CD14-positive monocyte (primary cell): ENCODE data around the gene ACVRL1. TPM values are rescaled to one million over a fixed set of nuclear protein-coding genes. Genes with fewer than 3 reads are reported as not detected.

Source experiments
- DNase-seq, 3 donors: peaks; one replicate each; pipeline ENCODE4 v3.0.0-alpha.2; 2011 to 2022
- H2AFZ ChIP-seq: 2 replicates; pipeline ENCODE4 v1.6.0; 2012; ENCODE audit warnings: mild to moderate bottlenecking, low read depth, low read length, inconsistent platforms; ENCODE audit not compliant: insufficient read depth, poor library complexity, severe bottlenecking
- H3K27ac ChIP-seq, 2 donors: 1 replicate in 1 of 2; 2 replicates in 1 of 2; pipeline ENCODE4 v1.5.1; 2012 to 2013; ENCODE audit warnings: low read length in 2 of 2, control low read depth in 1 of 2, inconsistent platforms in 1 of 2, low read depth in 1 of 2, mild to moderate bottlenecking in 1 of 2
- H3K27me3 ChIP-seq, 2 donors: one replicate each; pipeline versions ENCODE4 v1.6.0 to v1.6.1; 2011 to 2013; ENCODE audit warnings: low read length in 2 of 2; ENCODE audit not compliant: control insufficient read depth in 2 of 2, insufficient read depth in 2 of 2
- H3K36me3 ChIP-seq, 2 donors: replicated peaks in 1 of 2; 1 replicate in 1 of 2; 2 replicates in 1 of 2; pipeline versions ENCODE4 v1.5.1 to v1.6.1; 2012 to 2013; ENCODE audit warnings: low read length in 2 of 2, control low read depth in 1 of 2, inconsistent platforms in 1 of 2, mild to moderate bottlenecking in 1 of 2; ENCODE audit not compliant: insufficient read depth in 2 of 2, control insufficient read depth in 1 of 2
- H3K4me1 ChIP-seq, 2 donors: 1 replicate in 1 of 2; 2 replicates in 1 of 2; pipeline versions ENCODE4 v1.5.1 to v1.6.1; 2012 to 2013; ENCODE audit warnings: low read length in 2 of 2, control low read depth in 1 of 2, inconsistent platforms in 1 of 2, mild to moderate bottlenecking in 1 of 2, moderate library complexity in 1 of 2; ENCODE audit not compliant: insufficient read depth in 2 of 2, control insufficient read depth in 1 of 2
- H3K4me2 ChIP-seq: replicated peaks from 2 replicates; pipeline ENCODE3; 2012; ENCODE audit warnings: low read length, moderate library complexity, mild to moderate bottlenecking; ENCODE audit not compliant: poor library complexity, severe bottlenecking; ENCODE audit errors: extremely low read depth
- H3K4me3 ChIP-seq, 3 experiments: fragments of 200-600 bp in 1 of 3; sonication (generic) in 1 of 3; replicated peaks in 1 of 3; 1 replicate in 2 of 3; 2 replicates in 1 of 3; pipeline ENCODE4 v1.5.1; 2011 to 2013; ENCODE audit warnings: low read length in 3 of 3, mild to moderate bottlenecking in 3 of 3, control low read depth in 2 of 3, low read depth in 2 of 3, inconsistent platforms in 1 of 3, moderate library complexity in 1 of 3
- H3K79me2 ChIP-seq: 2 replicates; pipeline ENCODE4 v1.6.0; 2012; ENCODE audit warnings: mild to moderate bottlenecking, control low read depth, inconsistent platforms, low read length, moderate library complexity; ENCODE audit not compliant: insufficient read depth
- H3K9ac ChIP-seq: 2 replicates; pipeline ENCODE4 v1.6.0; 2017; ENCODE audit warnings: low read length, mild to moderate bottlenecking; ENCODE audit not compliant: insufficient read depth, poor library complexity, severe bottlenecking
- H3K9me3 ChIP-seq, 2 donors: replicated peaks in 1 of 2; 1 replicate in 1 of 2; 2 replicates in 1 of 2; pipeline versions ENCODE4 v1.5.1 to v1.6.1; 2012 to 2013; ENCODE audit warnings: low read length in 2 of 2, control low read depth in 1 of 2; ENCODE audit not compliant: control insufficient read depth in 1 of 2, insufficient read depth in 1 of 2
- H4K20me1 ChIP-seq: 2 replicates; pipeline ENCODE4 v1.6.0; 2012; ENCODE audit warnings: mild to moderate bottlenecking, low read length, control low read depth, moderate library complexity; ENCODE audit not compliant: insufficient read depth
- H3K27ac Mint-ChIP-seq, 7 donors: one replicate each; pipeline ENCODE4 v1.8.0; 2020; ENCODE audit warnings: mild to moderate bottlenecking in 7 of 7, mixed read lengths in 7 of 7, moderate library complexity in 6 of 7, inconsistent platforms in 2 of 7
- H3K27me3 Mint-ChIP-seq, 3 donors: one replicate each; pipeline ENCODE4 v1.8.0; 2021 to 2022; ENCODE audit warnings: low read depth in 3 of 3, mild to moderate bottlenecking in 3 of 3, mixed read lengths in 3 of 3, moderate library complexity in 3 of 3, inconsistent platforms in 1 of 3
- H3K36me3 Mint-ChIP-seq, 2 donors: one replicate each; pipeline ENCODE4 v1.8.0; 2020; ENCODE audit warnings: mixed read lengths in 2 of 2, inconsistent platforms in 1 of 2, mild to moderate bottlenecking in 1 of 2
- H3K4me1 Mint-ChIP-seq: one replicate; pipeline ENCODE4 v1.8.0; 2020; ENCODE audit warnings: mild to moderate bottlenecking, mixed read lengths
- H3K4me3 Mint-ChIP-seq, 2 donors: one replicate each; pipeline ENCODE4 v1.8.0; 2020; ENCODE audit warnings: mild to moderate bottlenecking in 2 of 2, mixed read lengths in 2 of 2, moderate library complexity in 1 of 2
- H3K9me3 Mint-ChIP-seq, 7 donors: one replicate each; pipeline ENCODE4 v1.8.0; 2020 to 2022; ENCODE audit warnings: mixed read lengths in 7 of 7, mild to moderate bottlenecking in 6 of 7, moderate library complexity in 6 of 7, inconsistent platforms in 2 of 7
- WGBS: methylation state at CpG from one replicate; pipeline ENCODE4 v1.1.5; 2013; ENCODE audit warnings: missing lambda C conversion rate; ENCODE audit not compliant: insufficient coverage; 5-methylcytosine and 5-hydroxymethylcytosine counted together
- intact Hi-C, 2 donors: fragments of 100-400 bp; cut with micrococcal nuclease; formaldehyde crosslinking; loops; one replicate each; pipeline versions ENCODE4 v1.15.0 to v1.15.1; 2023
- polyA plus RNA-seq, 3 donors: library from polyadenylated mRNA; depleted of rRNA in 1 of 3; unstranded in 2 of 3; stranded (reverse) in 1 of 3; fragments of 300-500 nt in 2 of 3; fragments of >200 nt in 1 of 3; fragmentation: Illumina TruSeq in 2 of 3; gene quantifications; 1 replicate in 2 of 3; 2 replicates in 1 of 3; pipeline ENCODE4 v1.2.3, GENCODE V29; 2012 to 2021
- TF ChIP-seq, protein P1 (sequence below): fragments of 200-600 bp; IDR thresholded peaks from one replicate; pipeline ENCODE4 v1.8.0; 2022; ENCODE audit warnings: antibody characterized with exemption, mild to moderate bottlenecking

Gene ACVRL1
- polyA plus RNA-seq, 3 donors: 1.5 to 3.6 (median 2.0) TPM

DNA sequence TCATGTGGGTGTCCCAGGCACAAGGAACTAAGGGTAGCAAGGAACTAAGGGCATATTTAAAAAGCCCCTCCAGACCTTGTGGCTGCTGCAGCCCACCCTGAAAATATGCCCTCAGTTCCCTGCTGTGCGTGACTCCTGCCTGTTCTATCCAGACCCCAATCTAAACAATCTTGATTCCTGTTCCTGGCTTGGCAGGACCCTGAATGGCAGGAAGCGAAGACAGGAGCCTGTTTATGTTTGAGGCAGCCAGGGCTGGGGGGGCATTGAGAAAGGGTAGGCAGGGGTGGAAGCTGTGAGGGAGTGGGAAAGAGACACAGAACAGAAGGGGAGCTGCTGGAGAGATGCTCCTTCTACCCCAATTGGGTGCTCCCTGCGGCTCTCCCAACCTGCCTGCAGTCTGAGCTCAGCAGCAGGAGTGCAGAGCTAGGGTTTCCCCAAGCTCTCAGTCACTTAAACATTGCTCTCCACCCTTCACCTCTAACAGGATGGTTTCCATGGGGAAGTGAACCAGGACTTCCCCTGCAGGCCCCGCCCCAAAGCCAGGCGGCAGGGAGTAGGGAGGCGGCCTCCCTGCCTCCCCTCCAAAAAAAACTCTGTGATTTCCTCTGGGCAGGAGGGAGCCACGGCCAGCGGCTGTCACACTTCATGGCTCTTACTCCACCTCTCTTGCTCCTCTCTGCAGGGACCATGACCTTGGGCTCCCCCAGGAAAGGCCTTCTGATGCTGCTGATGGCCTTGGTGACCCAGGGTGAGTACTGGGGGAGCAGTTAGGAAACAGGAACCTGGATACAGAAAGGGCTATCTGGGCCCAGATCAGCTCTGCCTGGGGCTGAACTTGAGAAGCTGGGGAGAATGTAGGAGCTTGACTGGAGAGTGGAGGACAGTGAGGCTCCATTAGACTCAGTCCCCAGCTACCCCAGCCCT lies 4.7 kb downstream of the ACVRL1 start:
- H3K9me3 Mint-ChIP-seq: peaks cover 0 to 8% (median 0%) of the 10 kb centered on the region in 7 donors
- peaks cover 11 to 21% (median 19%) of the 10 kb centered on the region in 3 donors for H3K27me3 Mint-ChIP-seq
- TF ChIP-seq, protein P1, sequence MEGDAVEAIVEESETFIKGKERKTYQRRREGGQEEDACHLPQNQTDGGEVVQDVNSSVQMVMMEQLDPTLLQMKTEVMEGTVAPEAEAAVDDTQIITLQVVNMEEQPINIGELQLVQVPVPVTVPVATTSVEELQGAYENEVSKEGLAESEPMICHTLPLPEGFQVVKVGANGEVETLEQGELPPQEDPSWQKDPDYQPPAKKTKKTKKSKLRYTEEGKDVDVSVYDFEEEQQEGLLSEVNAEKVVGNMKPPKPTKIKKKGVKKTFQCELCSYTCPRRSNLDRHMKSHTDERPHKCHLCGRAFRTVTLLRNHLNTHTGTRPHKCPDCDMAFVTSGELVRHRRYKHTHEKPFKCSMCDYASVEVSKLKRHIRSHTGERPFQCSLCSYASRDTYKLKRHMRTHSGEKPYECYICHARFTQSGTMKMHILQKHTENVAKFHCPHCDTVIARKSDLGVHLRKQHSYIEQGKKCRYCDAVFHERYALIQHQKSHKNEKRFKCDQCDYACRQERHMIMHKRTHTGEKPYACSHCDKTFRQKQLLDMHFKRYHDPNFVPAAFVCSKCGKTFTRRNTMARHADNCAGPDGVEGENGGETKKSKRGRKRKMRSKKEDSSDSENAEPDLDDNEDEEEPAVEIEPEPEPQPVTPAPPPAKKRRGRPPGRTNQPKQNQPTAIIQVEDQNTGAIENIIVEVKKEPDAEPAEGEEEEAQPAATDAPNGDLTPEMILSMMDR: no peak
- Histone ChIP-seq H3K79me2 (peaks cover 5% of the 10 kb centered on the region), H3K27ac (peak overlapping the region in 1 of 2 donors; percentile 47), H3K4me2 (peak overlapping the region; percentile 69), H2AFZ (peak overlapping the region; percentile 46), H3K27me3 (peaks cover 9 to 14% of the 10 kb centered on the region in 2 donors), H3K4me1 (peaks cover 38 to 48% of the 10 kb centered on the region in 2 donors), H3K4me3 (peak overlapping the region in 1 of 3 experiments; percentile 61), H4K20me1 (no peaks in the 10 kb centered on the region), H3K36me3 (peaks cover 0 to 9% of the 10 kb centered on the region in 2 donors), H3K9ac (peak overlapping the region; percentile 31), H3K9me3 (no peaks in the 10 kb centered on the region)
- H3K4me3 Mint-ChIP-seq: peak overlapping the region; percentile 42 to 90
- 11% methylated on average over 3 of the region's 8 CpGs for WGBS
- peak overlapping the region; percentile 55 to 85 (median 77) for H3K27ac Mint-ChIP-seq
- H3K36me3 Mint-ChIP-seq: peaks cover 23% of the 10 kb centered on the region in 2 donors
- H3K4me1 Mint-ChIP-seq: peaks cover 41% of the 10 kb centered on the region
- intact Hi-C loops: no loop called here
- peak; percentile 46 to 80 (median 49) for DNase-seq

DNA sequence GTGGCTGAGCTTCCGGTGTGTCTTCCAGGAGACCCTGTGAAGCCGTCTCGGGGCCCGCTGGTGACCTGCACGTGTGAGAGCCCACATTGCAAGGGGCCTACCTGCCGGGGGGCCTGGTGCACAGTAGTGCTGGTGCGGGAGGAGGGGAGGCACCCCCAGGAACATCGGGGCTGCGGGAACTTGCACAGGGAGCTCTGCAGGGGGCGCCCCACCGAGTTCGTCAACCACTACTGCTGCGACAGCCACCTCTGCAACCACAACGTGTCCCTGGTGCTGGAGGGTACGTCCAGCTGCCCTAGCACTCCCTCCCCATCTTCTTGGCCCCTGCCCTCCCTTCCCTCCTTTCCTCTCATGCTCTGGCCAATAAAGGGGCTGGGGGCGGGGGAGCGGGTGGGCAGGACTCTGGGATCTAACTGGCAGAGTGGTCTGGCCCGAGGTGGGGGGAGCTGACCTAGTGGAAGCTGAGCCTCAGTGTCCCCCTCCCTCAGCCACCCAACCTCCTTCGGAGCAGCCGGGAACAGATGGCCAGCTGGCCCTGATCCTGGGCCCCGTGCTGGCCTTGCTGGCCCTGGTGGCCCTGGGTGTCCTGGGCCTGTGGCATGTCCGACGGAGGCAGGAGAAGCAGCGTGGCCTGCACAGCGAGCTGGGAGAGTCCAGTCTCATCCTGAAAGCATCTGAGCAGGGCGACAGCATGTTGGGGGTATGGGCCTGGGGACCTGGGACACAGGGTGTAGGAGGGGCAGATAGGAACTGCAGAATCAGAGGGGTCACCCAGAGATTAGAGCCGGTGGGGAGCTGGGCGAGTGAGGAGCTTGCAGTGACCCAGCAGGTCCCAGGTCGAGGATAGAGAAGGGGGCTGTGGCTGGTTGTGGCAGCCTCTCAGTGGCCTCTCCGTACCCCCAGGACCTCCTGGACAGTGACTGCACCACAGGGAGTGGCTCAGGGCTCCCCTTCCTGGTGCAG lies 6.0 kb downstream of the ACVRL1 start:
- peak overlapping the region; percentile 69 for H3K4me2 ChIP-seq
- peak overlapping the region; percentile 31 for H3K9ac ChIP-seq

More for the DNA sequence above, 6.0 kb downstream of the ACVRL1 start:
- H3K4me3 ChIP-seq: peak overlapping the region in 1 of 3 experiments; percentile 61
- no peak for DNase-seq
- no peaks in the 10 kb centered on the region for H4K20me1 ChIP-seq
- Mint-ChIP-seq H3K4me3 (no peak overlapping the region), H3K27me3 (peaks cover 7 to 15% (median 9%) of the 10 kb centered on the region in 3 donors), H3K27ac (peak overlapping the region in 3 of 7 donors; percentile 32 to 77 (median 62)), H3K9me3 (peaks cover 0 to 3% (median 0%) of the 10 kb centered on the region in 7 donors), H3K36me3 (peaks cover 16 to 27% of the 10 kb centered on the region in 2 donors), H3K4me1 (peaks cover 34% of the 10 kb centered on the region)
- H3K27ac ChIP-seq: no peak overlapping the region
- WGBS: 97% methylated on average over 21 of the region's 30 CpGs
- peaks cover 0 to 5% of the 10 kb centered on the region in 2 donors for H3K27me3 ChIP-seq
- intact Hi-C loops: no loop called here
- peaks cover 34 to 39% of the 10 kb centered on the region in 2 donors for H3K4me1 ChIP-seq
- H3K79me2 ChIP-seq: peaks cover 5% of the 10 kb centered on the region
- H3K36me3 ChIP-seq: peaks cover 0 to 13% of the 10 kb centered on the region in 2 donors
- no peak overlapping the region for H2AFZ ChIP-seq
- no peaks in the 10 kb centered on the region for H3K9me3 ChIP-seq
- TF ChIP-seq, protein P1: no peak
